Neural cell (in vitro differentiated cells): ENCODE results near the gene KDM4B. TPM values are rescaled to one million over a fixed set of nuclear protein-coding genes. Genes with fewer than 3 reads are reported as not detected.

Experiments
- H2AFZ ChIP-seq: fragments of 200-600, 300-800 bp; sonication (generic), shearing (Covaris generic); 2 replicates; pipeline ENCODE4 v1.6.0; 2014; ENCODE audit warnings: low read depth, mild to moderate bottlenecking, antibody characterized with exemption, low read length, moderate library complexity
- H3F3A ChIP-seq: fragments of 200-600 bp; shearing (Covaris generic); 2 replicates; pipeline ENCODE4 v1.6.1; 2016; ENCODE audit warnings: mild to moderate bottlenecking, moderate library complexity, mixed read lengths, antibody characterized with exemption, low read length; ENCODE audit not compliant: insufficient read depth, poor library complexity, severe bottlenecking
- H3K27ac ChIP-seq: fragments of 200-600, 300-800 bp; sonication (generic), shearing (Covaris generic); 2 replicates; pipeline ENCODE4 v1.5.1; 2014; ENCODE audit warnings: mild to moderate bottlenecking, low read length, moderate library complexity
- H3K27me3 ChIP-seq: fragments of 300-800, 200-600 bp; sonication (generic), shearing (Covaris generic); 2 replicates; pipeline ENCODE4 v1.6.0; 2014; ENCODE audit warnings: mild to moderate bottlenecking, low read depth, low read length, moderate library complexity; ENCODE audit not compliant: insufficient read depth
- H3K36me3 ChIP-seq: fragments of 300-800, 200-600 bp; sonication (generic), shearing (Covaris generic); 2 replicates; pipeline ENCODE4 v1.5.1; 2014; ENCODE audit warnings: mild to moderate bottlenecking, antibody characterized with exemption, low read length, moderate library complexity; ENCODE audit not compliant: insufficient read depth
- H3K4me2 ChIP-seq: fragments of 300-800, 200-600 bp; sonication (generic), shearing (Covaris generic); 2 replicates; pipeline ENCODE4 v1.6.0; 2014; ENCODE audit warnings: mild to moderate bottlenecking, low read length
- H3K4me3 ChIP-seq: fragments of 300-800, 200-600 bp; sonication (generic), shearing (Covaris generic); 2 replicates; pipeline ENCODE4 v1.5.1; 2014; ENCODE audit warnings: mild to moderate bottlenecking, low read length, moderate library complexity
- H3K79me2 ChIP-seq: fragments of 200-600 bp; shearing (Covaris generic); replicated peaks from 2 replicates; pipeline ENCODE4 v1.6.0; 2014; ENCODE audit warnings: mild to moderate bottlenecking, low read length, moderate library complexity; ENCODE audit not compliant: insufficient read depth
- H3K9ac ChIP-seq: fragments of 300-800, 200-600 bp; sonication (generic), shearing (Covaris generic); 2 replicates; pipeline ENCODE4 v1.6.1; 2016; ENCODE audit warnings: mild to moderate bottlenecking, low read length, mixed read lengths
- H3K9me2 ChIP-seq: fragments of 200-600 bp; shearing (Covaris generic); 2 replicates; pipeline ENCODE4 v1.6.1; 2016; ENCODE audit warnings: mild to moderate bottlenecking, low read length, mixed read lengths; ENCODE audit not compliant: insufficient read depth
- H3K9me3 ChIP-seq: fragments of 200-600, 300-800 bp; sonication (generic), shearing (Covaris generic); 2 replicates; pipeline ENCODE4 v1.6.1; 2016; ENCODE audit warnings: mild to moderate bottlenecking, mixed run types, low read length, moderate library complexity, mixed read lengths
- H4K20me1 ChIP-seq: fragments of 200-600 bp; shearing (Covaris generic); 2 replicates; pipeline ENCODE4 v1.6.1; 2016; ENCODE audit warnings: mild to moderate bottlenecking, mixed run types; ENCODE audit not compliant: insufficient read depth
- EP300 ChIP-seq: fragments of 450-650 bp; conservative IDR thresholded peaks from 2 replicates; pipeline ENCODE4 v1.6.1; 2014; ENCODE audit warnings: antibody characterized with exemption, mild to moderate bottlenecking, moderate library complexity; ENCODE audit not compliant: poor library complexity, severe bottlenecking
- EZH2 ChIP-seq: fragments of 200-600, 300-800 bp; shearing (Covaris generic), sonication (generic); IDR thresholded peaks from 2 replicates; pipeline ENCODE4 v1.6.1; 2014; ENCODE audit warnings: antibody characterized with exemption, low read length, borderline replicate concordance, mild to moderate bottlenecking; ENCODE audit not compliant: insufficient read depth, poor library complexity, severe bottlenecking
- MXI1 ChIP-seq: fragments of 450-650 bp; conservative IDR thresholded peaks from 2 replicates; pipeline ENCODE4 v1.6.1; 2014; ENCODE audit warnings: antibody characterized with exemption, mild to moderate bottlenecking; ENCODE audit not compliant: poor library complexity, severe bottlenecking
- POLR2AphosphoS5 ChIP-seq: IDR thresholded peaks from 2 replicates; pipeline ENCODE4 v1.6.1; 2012
- RAD21 ChIP-seq: fragments of 450-650 bp; conservative IDR thresholded peaks from 2 replicates; pipeline ENCODE4 v1.6.1; 2014; ENCODE audit warnings: antibody characterized with exemption, mild to moderate bottlenecking, moderate library complexity
- SMC3 ChIP-seq: fragments of 450-650 bp; conservative IDR thresholded peaks from 2 replicates; pipeline ENCODE4 v1.6.1; 2014; ENCODE audit warnings: antibody characterized with exemption, mild to moderate bottlenecking, moderate library complexity; ENCODE audit not compliant: poor library complexity
- TAF1 ChIP-seq: IDR thresholded peaks from 2 replicates; pipeline ENCODE4 v1.6.1; 2012; ENCODE audit warnings: low read depth
- polyA plus RNA-seq: library from polyadenylated mRNA; depleted of rRNA; stranded (reverse); fragments of >200 nt; gene quantifications from 2 replicates; pipeline ENCODE4 v1.2.3, GENCODE V29; 2014
- TF ChIP-seq, protein P1 (sequence below): IDR thresholded peaks from 2 replicates; pipeline ENCODE4 v1.6.1; 2012; ENCODE audit warnings: borderline replicate concordance
- TF ChIP-seq, protein P2 (sequence below): fragments of 450-650 bp; IDR thresholded peaks from 2 replicates; pipeline ENCODE4 v1.5.1; 2014; ENCODE audit warnings: antibody characterized with exemption, mild to moderate bottlenecking, moderate library complexity; ENCODE audit not compliant: poor library complexity, severe bottlenecking

KDM4B gene
- polyA plus RNA-seq, 1 donor from 2014 or later, result 19.1 TPM

DNA sequence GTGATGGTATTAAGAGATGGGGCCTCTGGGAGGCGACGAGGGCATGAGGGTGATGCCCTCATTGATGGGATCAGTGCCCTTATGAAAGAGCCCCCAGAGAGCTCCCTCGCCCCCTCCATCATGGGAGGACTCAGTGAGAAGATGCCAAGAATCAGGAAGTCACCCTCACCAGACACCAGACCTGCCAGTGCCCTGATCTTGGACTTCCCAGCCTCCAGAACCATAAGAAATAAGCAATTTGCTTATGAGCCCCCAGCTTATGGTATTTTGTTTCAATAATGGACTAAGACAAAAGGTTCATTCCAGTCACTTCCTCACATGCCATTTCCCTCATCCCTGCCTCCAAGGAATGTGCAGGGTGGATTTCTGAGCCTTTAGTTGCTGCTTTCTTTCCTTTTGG lies 129.7 kb downstream of the KDM4B start:
- no peaks in the 10 kb centered on the region for H3K79me2 ChIP-seq
- H4K20me1 ChIP-seq, result no peaks in the 10 kb centered on the region
- H3K9ac ChIP-seq, result no peak overlapping the region
- no peaks in the 10 kb centered on the region for H3K9me2 ChIP-seq
- peaks cover 11% of the 10 kb centered on the region for H3K36me3 ChIP-seq
- no peak for TF ChIP-seq POLR2AphosphoS5
- TF ChIP-seq, protein P1, sequence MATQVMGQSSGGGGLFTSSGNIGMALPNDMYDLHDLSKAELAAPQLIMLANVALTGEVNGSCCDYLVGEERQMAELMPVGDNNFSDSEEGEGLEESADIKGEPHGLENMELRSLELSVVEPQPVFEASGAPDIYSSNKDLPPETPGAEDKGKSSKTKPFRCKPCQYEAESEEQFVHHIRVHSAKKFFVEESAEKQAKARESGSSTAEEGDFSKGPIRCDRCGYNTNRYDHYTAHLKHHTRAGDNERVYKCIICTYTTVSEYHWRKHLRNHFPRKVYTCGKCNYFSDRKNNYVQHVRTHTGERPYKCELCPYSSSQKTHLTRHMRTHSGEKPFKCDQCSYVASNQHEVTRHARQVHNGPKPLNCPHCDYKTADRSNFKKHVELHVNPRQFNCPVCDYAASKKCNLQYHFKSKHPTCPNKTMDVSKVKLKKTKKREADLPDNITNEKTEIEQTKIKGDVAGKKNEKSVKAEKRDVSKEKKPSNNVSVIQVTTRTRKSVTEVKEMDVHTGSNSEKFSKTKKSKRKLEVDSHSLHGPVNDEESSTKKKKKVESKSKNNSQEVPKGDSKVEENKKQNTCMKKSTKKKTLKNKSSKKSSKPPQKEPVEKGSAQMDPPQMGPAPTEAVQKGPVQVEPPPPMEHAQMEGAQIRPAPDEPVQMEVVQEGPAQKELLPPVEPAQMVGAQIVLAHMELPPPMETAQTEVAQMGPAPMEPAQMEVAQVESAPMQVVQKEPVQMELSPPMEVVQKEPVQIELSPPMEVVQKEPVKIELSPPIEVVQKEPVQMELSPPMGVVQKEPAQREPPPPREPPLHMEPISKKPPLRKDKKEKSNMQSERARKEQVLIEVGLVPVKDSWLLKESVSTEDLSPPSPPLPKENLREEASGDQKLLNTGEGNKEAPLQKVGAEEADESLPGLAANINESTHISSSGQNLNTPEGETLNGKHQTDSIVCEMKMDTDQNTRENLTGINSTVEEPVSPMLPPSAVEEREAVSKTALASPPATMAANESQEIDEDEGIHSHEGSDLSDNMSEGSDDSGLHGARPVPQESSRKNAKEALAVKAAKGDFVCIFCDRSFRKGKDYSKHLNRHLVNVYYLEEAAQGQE, result no peak
- no peak for TF ChIP-seq MXI1
- TF ChIP-seq, protein P2, sequence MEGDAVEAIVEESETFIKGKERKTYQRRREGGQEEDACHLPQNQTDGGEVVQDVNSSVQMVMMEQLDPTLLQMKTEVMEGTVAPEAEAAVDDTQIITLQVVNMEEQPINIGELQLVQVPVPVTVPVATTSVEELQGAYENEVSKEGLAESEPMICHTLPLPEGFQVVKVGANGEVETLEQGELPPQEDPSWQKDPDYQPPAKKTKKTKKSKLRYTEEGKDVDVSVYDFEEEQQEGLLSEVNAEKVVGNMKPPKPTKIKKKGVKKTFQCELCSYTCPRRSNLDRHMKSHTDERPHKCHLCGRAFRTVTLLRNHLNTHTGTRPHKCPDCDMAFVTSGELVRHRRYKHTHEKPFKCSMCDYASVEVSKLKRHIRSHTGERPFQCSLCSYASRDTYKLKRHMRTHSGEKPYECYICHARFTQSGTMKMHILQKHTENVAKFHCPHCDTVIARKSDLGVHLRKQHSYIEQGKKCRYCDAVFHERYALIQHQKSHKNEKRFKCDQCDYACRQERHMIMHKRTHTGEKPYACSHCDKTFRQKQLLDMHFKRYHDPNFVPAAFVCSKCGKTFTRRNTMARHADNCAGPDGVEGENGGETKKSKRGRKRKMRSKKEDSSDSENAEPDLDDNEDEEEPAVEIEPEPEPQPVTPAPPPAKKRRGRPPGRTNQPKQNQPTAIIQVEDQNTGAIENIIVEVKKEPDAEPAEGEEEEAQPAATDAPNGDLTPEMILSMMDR, result no peak
- no peak for TF ChIP-seq TAF1
- TF ChIP-seq RAD21, result no peak
- no peak for TF ChIP-seq EP300
- TF ChIP-seq EZH2, result no peak
- TF ChIP-seq SMC3, result no peak
- H2AFZ ChIP-seq, result no peak overlapping the region
- H3K9me3 ChIP-seq, result peaks cover 8% of the 10 kb centered on the region
- no peaks in the 10 kb centered on the region for H3F3A ChIP-seq
- H3K27me3 ChIP-seq, result no peaks in the 10 kb centered on the region
- no peak overlapping the region for H3K4me2 ChIP-seq
- H3K27ac ChIP-seq, result no peak overlapping the region
- H3K4me3 ChIP-seq, result no peak overlapping the region

DNA sequence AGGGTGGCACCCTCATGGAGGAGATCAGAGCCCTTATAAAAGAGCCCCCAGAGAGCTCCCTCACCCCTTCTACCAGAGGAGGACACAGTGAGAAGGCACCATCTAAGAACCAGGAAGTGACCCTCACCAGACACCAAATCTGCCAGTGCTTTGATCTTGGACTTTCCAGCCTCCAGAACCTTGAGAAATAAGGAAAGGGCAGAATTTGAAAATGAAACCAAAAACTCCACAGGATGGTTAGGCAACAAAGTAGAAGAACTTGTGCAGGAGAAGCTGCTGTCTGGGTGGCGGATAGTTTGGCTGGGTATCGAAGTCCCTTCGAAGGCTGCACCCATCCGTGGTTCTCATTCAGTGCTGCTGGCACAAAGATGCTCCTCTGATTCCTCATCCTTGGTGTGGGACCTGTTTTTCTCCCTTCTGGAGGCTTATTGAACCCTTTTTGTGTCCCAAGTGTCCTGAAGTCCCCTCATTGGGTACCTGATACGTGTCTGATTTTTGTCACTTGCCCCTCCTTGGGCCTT lies 130.8 kb downstream of the KDM4B start:
- TF ChIP-seq TAF1 (no peak), POLR2AphosphoS5 (no peak), MXI1 (no peak)
- Histone ChIP-seq H2AFZ (no peak overlapping the region), H3K79me2 (no peaks in the 10 kb centered on the region), H3K9me3 (peaks cover 8% of the 10 kb centered on the region), H3F3A (no peaks in the 10 kb centered on the region), H4K20me1 (no peaks in the 10 kb centered on the region), H3K4me2 (no peak overlapping the region), H3K27me3 (no peaks in the 10 kb centered on the region), H3K9me2 (no peaks in the 10 kb centered on the region), H3K36me3 (peaks cover 11% of the 10 kb centered on the region), H3K9ac (no peak overlapping the region), H3K4me3 (no peak overlapping the region), H3K27ac (no peak overlapping the region)
